ENCODE results near the gene SLC3A2.

- TF ChIP-seq TAF1 (IDR thresholded peaks at IDR 0.05; ENCODE audit: borderline replicate concordance, insufficient read depth, low read length) (no peak), POLR2AphosphoS5 (IDR thresholded peaks at IDR 0.05; ENCODE audit: low read depth, low read length) (no peak)
These were observed 30.7 kb downstream of the SLC3A2 start for GRCh38 chr11:62911137-62912130.
